WTC11 (cell line): ENCODE data around the gene SUPV3L1. TPM values are rescaled to one million over a fixed set of nuclear protein-coding genes. Genes with fewer than 3 reads are reported as not detected.

Experiments
- ATAC-seq: fragments of 200-7000 bp; cut with Tn5 transposase; 2 replicates; pipeline ENCODE4 v1.10.0; 2021; ENCODE audit warnings: mild to moderate bottlenecking, moderate library complexity
- CTCF ChIA-PET: fragments of 300-600 bp; sonication (Branson Sonifier 250); formaldehyde crosslinking; loops from one replicate; lab custom pipeline; 2021; ENCODE audit warnings: antibody characterized with exemption; lab: Charles Lee
- POLR2A ChIA-PET: fragments of 350-600 bp; sonication (Branson Sonifier 250); formaldehyde crosslinking; loops from one replicate; lab custom pipeline; 2021; ENCODE audit warnings: antibody characterized with exemption; lab: Charles Lee
- DNase-seq: peaks from one replicate; pipeline ENCODE4 v3.0.0; 2021; ENCODE audit warnings: low spot score
- H3K27ac Mint-ChIP-seq: 2 replicates; pipeline ENCODE4 v1.8.0; 2021; ENCODE audit warnings: mixed read lengths
- H3K27me3 Mint-ChIP-seq: 2 replicates; pipeline ENCODE4 v1.8.0; 2021; ENCODE audit warnings: low read depth, mild to moderate bottlenecking, moderate library complexity, mixed read lengths
- H3K36me3 Mint-ChIP-seq: 2 replicates; pipeline ENCODE4 v1.8.0; 2021; ENCODE audit warnings: mixed read lengths
- H3K4me1 Mint-ChIP-seq: 2 replicates; pipeline ENCODE4 v1.8.0; 2022; ENCODE audit warnings: mixed read lengths
- H3K4me3 Mint-ChIP-seq: 2 replicates; pipeline ENCODE4 v1.8.0; 2021; ENCODE audit warnings: mild to moderate bottlenecking, moderate library complexity, mixed read lengths
- H3K9me3 Mint-ChIP-seq: 2 replicates; pipeline ENCODE4 v1.8.0; 2021; ENCODE audit warnings: mixed read lengths
- CTCF ChIP-seq: fragments of 200-600 bp; IDR thresholded peaks from 2 replicates; pipeline ENCODE4 v1.8.0; 2022; ENCODE audit warnings: antibody characterized with exemption
- MAX ChIP-seq: sonication (generic); formaldehyde crosslinking; IDR thresholded peaks from 2 replicates; pipeline ENCODE4 v1.8.0; 2022; ENCODE audit warnings: mild to moderate bottlenecking, missing genetic modification reagents
- MLX ChIP-seq: sonication (generic); formaldehyde crosslinking; IDR thresholded peaks from 2 replicates; pipeline ENCODE4 v1.8.1; 2023; ENCODE audit warnings: mild to moderate bottlenecking, missing genetic modification reagents, moderate library complexity
- NFATC4 ChIP-seq: fragments of 250-450 bp; sonication (Bioruptor Pico); IDR thresholded peaks from 2 replicates; pipeline ENCODE4 v1.9.0; 2021; ENCODE audit warnings: mild to moderate bottlenecking
- TEAD1 ChIP-seq: sonication (generic); formaldehyde crosslinking; IDR thresholded peaks from 2 replicates; pipeline ENCODE4 v1.8.0; 2022; ENCODE audit warnings: mild to moderate bottlenecking, missing genetic modification reagents
- ZBTB43 ChIP-seq: sonication (generic); formaldehyde crosslinking; IDR thresholded peaks from 2 replicates; pipeline ENCODE4 v1.8.1; 2023; ENCODE audit warnings: mild to moderate bottlenecking, missing genetic modification reagents
- ZNF396 ChIP-seq: fragments of 250-450 bp; sonication (Bioruptor Pico); IDR thresholded peaks from 2 replicates; pipeline ENCODE4 v1.8.0; 2021; ENCODE audit warnings: mild to moderate bottlenecking, moderate library complexity, borderline replicate concordance
- ZNF532 ChIP-seq: fragments of 250-450 bp; sonication (Bioruptor Pico); IDR thresholded peaks from 2 replicates; pipeline ENCODE4 v1.9.0; 2021; ENCODE audit warnings: mild to moderate bottlenecking, borderline replicate concordance
- ZSCAN18 ChIP-seq: fragments of 250-450 bp; sonication (Bioruptor Pico); IDR thresholded peaks from 2 replicates; pipeline ENCODE4 v2.1.2; 2022; ENCODE audit warnings: mild to moderate bottlenecking, moderate library complexity
- total RNA-seq: library from RNA; stranded (reverse); gene quantifications from 3 replicates; pipeline ENCODE4 v1.2.3, GENCODE V29; 2021

The SUPV3L1 gene
- total RNA-seq, 1 experiment from 2014 or later, result 41.2 TPM

GRCh38 chr10:69234447-69234846, 54.4 kb downstream of the SUPV3L1 start (continued):
- TF ChIP-seq MLX (CRISPR knock-in tag) (no peak), ZSCAN18 (CRISPR knock-in tag) (no peak)
- TF ChIP-seq, all 79 proteins: peak for 0

GRCh38 chr10:69237528-69238159, 57.6 kb downstream of the SUPV3L1 start:
- Mint-ChIP-seq H3K4me1 (peaks cover 28% of the 10 kb centered on the region), H3K4me3 (no peak overlapping the region), H3K27me3 (no peaks in the 10 kb centered on the region; the same call in 1 of the 2 replicates), H3K36me3 (no peaks in the 10 kb centered on the region), H3K27ac (no peak overlapping the region), H3K9me3 (no peaks in the 10 kb centered on the region)
- ATAC-seq (peak; percentile 96), DNase-seq (peak; percentile 94)
- CTCF ChIA-PET, result interaction anchor here (1.4 to 2.3 kb wide), 8 partner anchors 76 to 155 kb away, joined by 3 to 21 read pairs (median 6); no protein-coding TSS in a partner anchor
- POLR2A ChIA-PET, result no interaction called here
- TF ChIP-seq TEAD1 (no peak), CTCF (peak; percentile 96)

- H3K27me3 Mint-ChIP-seq, result no peaks in the 10 kb centered on the region; the same call in 1 of the 2 replicates
- CTCF ChIA-PET, result interaction anchor here (0.6 to 2.3 kb wide), 12 partner anchors 14 to 179 kb away, joined by 3 to 21 read pairs (median 6); no protein-coding TSS in a partner anchor
- TF ChIP-seq ZBTB43 (CRISPR knock-in tag) (no peak), MAX (CRISPR knock-in tag) (no peak), ZNF532 (CRISPR knock-in tag) (no peak), NFATC4 (CRISPR knock-in tag) (no peak), ZNF396 (CRISPR knock-in tag) (no peak)
Measured at GRCh38 chr10:69239136-69239535, 59.1 kb downstream of the SUPV3L1 start.

More at GRCh38 chr10:69239136-69239535, 59.1 kb downstream of the SUPV3L1 start:
- no peak overlapping the region for H3K4me3 Mint-ChIP-seq
- H3K36me3 Mint-ChIP-seq, result no peaks in the 10 kb centered on the region
- H3K4me1 Mint-ChIP-seq, result peaks cover 26% of the 10 kb centered on the region
- ATAC-seq (peak; percentile 28), DNase-seq (no peak)
- no peaks in the 10 kb centered on the region for H3K9me3 Mint-ChIP-seq
- POLR2A ChIA-PET, result interaction anchor here (1.8 kb wide), 1 partner anchor 168 kb away, joined by 4 read pairs; no protein-coding TSS in a partner anchor
- no peak overlapping the region for H3K27ac Mint-ChIP-seq
